BJ (cell line): Measurements from ENCODE around the gene FAM162A. TPM values are rescaled to one million over a fixed set of nuclear protein-coding genes. Genes with fewer than 3 reads are reported as not detected.
"Not testable (repeated sequence)": the region's sequence is repeated elsewhere in the genome, so short reads cannot be mapped to it uniquely, and the experiment has no call there.

Experiments
- CTCF ChIA-PET: fragments of 350-600 bp; formaldehyde crosslinking; extraction: SDS; loops from one replicate; lab custom pipeline; 2021; ENCODE audit warnings: antibody characterized with exemption, inconsistent platforms; lab: Yijun Ruan, JAX
- POLR2A ChIA-PET: fragments of 300-600 bp; sonication (Branson Sonifier 250); formaldehyde crosslinking; extraction: SDS; loops from one replicate; lab custom pipeline; 2021; ENCODE audit warnings: antibody characterized with exemption; lab: Charles Lee
- DNase-seq: peaks from one replicate; pipeline ENCODE4 v3.0.0-alpha.2; 2011; ENCODE audit warnings: low read depth
- H3K27me3 ChIP-seq: 2 replicates; pipeline ENCODE4 v1.6.0; 2011; ENCODE audit warnings: low read length; ENCODE audit not compliant: control insufficient read depth, insufficient read depth
- H3K36me3 ChIP-seq: 2 replicates; pipeline ENCODE4 v1.5.1; 2011; ENCODE audit warnings: low read length; ENCODE audit not compliant: control insufficient read depth, insufficient read depth
- H3K4me3 ChIP-seq: 2 replicates; pipeline ENCODE4 v1.5.1; 2011; ENCODE audit warnings: low read depth, mild to moderate bottlenecking, control low read depth, low read length
- polyA plus RNA-seq: library from polyadenylated mRNA; depleted of rRNA; stranded (reverse); fragments of >200 nt; gene quantifications from 2 replicates; pipeline ENCODE4 v1.2.3, GENCODE V29; 2011
- TF ChIP-seq, protein P1 (sequence below): IDR thresholded peaks from 2 replicates; pipeline ENCODE4 v1.5.1; 2011; ENCODE audit warnings: low read depth, mild to moderate bottlenecking, control low read depth, inconsistent platforms, low read length, moderate library complexity; ENCODE audit not compliant: insufficient read depth

Gene FAM162A
- polyA plus RNA-seq, 1 experiment, result 23.9 TPM

DNA sequence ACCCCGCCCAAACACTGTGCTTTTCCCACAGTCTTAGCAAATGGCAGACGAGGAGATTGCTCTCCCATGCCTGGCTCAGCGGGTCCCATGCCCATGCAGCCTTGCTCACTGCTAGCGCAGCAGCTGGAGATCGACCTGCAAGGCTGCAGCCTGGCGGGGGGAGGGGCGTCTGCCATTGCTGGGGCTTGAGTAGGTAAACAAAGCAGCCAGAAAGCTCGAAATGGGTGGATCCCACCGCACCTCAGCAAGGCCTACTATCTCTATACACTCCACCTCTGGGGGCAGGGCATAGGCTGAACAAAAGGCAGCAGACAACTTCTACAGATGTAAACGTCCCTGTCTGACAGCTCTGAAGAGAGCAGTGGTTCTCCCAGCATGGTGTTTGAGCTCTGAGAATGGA, 59.1 kb downstream of the FAM162A start:
- ChIA-PET CTCF (interaction anchor here (1.0 kb wide), 1 partner anchor 15 kb away, joined by 4 read pairs; no protein-coding TSS in a partner anchor), POLR2A (no interaction called here)
- TF ChIP-seq, protein P1, sequence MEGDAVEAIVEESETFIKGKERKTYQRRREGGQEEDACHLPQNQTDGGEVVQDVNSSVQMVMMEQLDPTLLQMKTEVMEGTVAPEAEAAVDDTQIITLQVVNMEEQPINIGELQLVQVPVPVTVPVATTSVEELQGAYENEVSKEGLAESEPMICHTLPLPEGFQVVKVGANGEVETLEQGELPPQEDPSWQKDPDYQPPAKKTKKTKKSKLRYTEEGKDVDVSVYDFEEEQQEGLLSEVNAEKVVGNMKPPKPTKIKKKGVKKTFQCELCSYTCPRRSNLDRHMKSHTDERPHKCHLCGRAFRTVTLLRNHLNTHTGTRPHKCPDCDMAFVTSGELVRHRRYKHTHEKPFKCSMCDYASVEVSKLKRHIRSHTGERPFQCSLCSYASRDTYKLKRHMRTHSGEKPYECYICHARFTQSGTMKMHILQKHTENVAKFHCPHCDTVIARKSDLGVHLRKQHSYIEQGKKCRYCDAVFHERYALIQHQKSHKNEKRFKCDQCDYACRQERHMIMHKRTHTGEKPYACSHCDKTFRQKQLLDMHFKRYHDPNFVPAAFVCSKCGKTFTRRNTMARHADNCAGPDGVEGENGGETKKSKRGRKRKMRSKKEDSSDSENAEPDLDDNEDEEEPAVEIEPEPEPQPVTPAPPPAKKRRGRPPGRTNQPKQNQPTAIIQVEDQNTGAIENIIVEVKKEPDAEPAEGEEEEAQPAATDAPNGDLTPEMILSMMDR, result no peak
- Histone ChIP-seq H3K27me3 (no peaks in the 10 kb centered on the region), H3K36me3 (peaks cover 8% of the 10 kb centered on the region), H3K4me3 (no peak overlapping the region)
- DNase-seq, result no peak

DNA sequence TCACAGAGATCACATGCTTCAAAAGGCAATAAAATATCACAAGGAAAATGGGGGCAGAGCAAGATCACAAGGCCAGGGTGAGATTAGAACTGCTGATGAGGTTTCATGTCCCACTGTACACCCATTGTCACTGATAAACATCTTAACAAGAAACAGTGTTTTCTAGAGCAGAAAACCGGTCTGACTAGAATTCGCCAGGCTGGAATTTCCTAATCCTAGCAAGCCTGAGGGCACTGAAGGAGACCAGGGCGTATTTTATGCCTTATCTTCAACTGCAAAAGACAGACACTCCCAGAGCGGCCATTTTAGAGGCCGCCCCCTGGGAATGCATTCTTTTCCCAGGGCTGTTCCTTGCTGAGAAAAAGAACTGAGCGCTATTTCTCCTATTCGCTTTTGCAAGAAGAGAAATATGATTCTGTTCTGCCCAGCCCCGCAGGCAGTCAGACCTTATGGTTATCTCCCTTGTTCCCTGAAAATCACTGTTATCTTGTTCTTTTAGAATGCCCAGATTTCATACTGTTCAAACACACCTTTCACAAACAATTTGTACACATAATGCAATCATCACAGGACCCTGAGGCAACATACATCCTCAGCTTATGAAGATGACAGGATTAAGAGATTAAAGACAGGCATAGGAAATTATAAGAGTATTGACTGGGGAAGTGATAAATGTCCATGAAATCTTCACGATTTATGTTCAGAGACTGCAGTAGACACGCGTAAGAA, 59.9 kb downstream of the FAM162A start:
- H3K36me3 ChIP-seq, CTCF ChIA-PET, POLR2A ChIA-PET: not testable (repeated sequence)

GRCh38 chr3:122444491-122444887, 60.5 kb downstream of the FAM162A start:
- H3K27me3 ChIP-seq, POLR2A ChIA-PET, H3K36me3 ChIP-seq, H3K4me3 ChIP-seq, CTCF ChIA-PET, DNase-seq: not testable (repeated sequence)

More for the DNA sequence above, 59.9 kb downstream of the FAM162A start:
- H3K4me3 ChIP-seq, H3K27me3 ChIP-seq, DNase-seq: not testable (repeated sequence)

GRCh38 chr3:122448218-122448617, 64.2 kb downstream of the FAM162A start:
- H3K36me3 ChIP-seq, CTCF ChIA-PET, POLR2A ChIA-PET: not testable (repeated sequence)

DNA sequence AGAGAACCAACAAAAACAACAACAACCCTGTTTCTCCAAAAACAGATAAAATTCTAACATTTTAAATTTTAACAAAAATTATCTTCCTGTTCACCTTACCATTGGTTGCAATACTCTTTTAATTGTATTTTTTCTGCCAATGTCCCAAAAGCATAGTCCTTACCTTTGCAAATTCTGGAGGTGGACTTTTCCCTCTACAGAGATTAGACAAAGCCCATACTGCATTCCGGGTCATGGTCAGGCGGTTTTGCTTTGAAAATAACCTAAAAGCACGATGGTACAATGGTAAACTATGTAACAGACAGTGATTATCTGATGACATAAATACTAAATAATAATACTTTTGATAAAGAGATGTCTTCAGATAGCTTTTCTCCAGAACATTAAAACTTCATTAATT, 67.4 kb downstream of the FAM162A start:
- Histone ChIP-seq H3K36me3 (peaks cover 4% of the 10 kb centered on the region), H3K4me3 (no peak overlapping the region), H3K27me3 (no peaks in the 10 kb centered on the region)
- TF ChIP-seq, protein P1, result no peak
- CTCF ChIA-PET, result interaction anchor here (0.7 kb wide), 1 partner anchor 371 kb away, joined by 4 read pairs; no protein-coding TSS in a partner anchor
- POLR2A ChIA-PET, result no interaction called here
- DNase-seq, result no peak

More at GRCh38 chr3:122448218-122448617, 64.2 kb downstream of the FAM162A start:
- H3K4me3 ChIP-seq, DNase-seq, H3K27me3 ChIP-seq: not testable (repeated sequence)

GRCh38 chr3:122456074-122456473, 72.1 kb downstream of the FAM162A start:
- Histone ChIP-seq H3K36me3 (peaks cover 4% of the 10 kb centered on the region), H3K27me3 (no peaks in the 10 kb centered on the region), H3K4me3 (no peak overlapping the region)
- no peak for DNase-seq
- TF ChIP-seq, protein P1, result no peak
- ChIA-PET POLR2A (no interaction called here), CTCF (interaction anchor here (3.0 kb wide), 1 partner anchor 223 kb away, joined by 28 read pairs; the partner anchor contains the start of gene PARP14)
